Measurements from ENCODE around the gene PDE8A. TPM values are rescaled to one million over a fixed set of nuclear protein-coding genes. Genes with fewer than 3 reads are reported as not detected.

Gene PDE8A
- total RNA-seq, 2 experiments from 2014 or later = 28.3 to 32.3 TPM

DNA sequence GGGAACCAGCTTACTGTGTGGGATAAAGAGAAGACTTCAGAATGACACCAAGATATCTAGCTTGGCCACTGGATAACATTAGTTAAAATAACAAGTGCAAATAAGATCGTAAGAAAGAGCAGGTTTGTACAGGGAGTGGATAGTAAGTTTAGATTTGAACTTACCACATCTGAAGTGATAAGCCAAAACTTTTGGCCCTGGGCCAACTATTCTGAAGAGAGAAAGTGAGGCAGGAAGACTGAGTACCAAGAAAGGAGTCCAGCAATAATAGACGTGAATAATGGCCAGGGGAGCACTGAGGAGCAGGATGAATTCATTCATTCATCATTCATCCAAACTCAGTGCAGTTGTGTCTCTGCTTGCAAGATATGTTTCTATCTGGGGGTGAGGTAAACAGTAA, 122.9 kb downstream of the PDE8A start:
- H3K4me1 ChIP-seq (ENCODE audit: insufficient read depth, low read length, poor library complexity, severe bottlenecking) = no peaks in the 10 kb centered on the region
- TF ChIP-seq EZH2phosphoT487 (IDR thresholded peaks at IDR 0.05; ENCODE audit: borderline replicate concordance, low read depth, low read length) = no peak
- TF ChIP-seq, protein P1, sequence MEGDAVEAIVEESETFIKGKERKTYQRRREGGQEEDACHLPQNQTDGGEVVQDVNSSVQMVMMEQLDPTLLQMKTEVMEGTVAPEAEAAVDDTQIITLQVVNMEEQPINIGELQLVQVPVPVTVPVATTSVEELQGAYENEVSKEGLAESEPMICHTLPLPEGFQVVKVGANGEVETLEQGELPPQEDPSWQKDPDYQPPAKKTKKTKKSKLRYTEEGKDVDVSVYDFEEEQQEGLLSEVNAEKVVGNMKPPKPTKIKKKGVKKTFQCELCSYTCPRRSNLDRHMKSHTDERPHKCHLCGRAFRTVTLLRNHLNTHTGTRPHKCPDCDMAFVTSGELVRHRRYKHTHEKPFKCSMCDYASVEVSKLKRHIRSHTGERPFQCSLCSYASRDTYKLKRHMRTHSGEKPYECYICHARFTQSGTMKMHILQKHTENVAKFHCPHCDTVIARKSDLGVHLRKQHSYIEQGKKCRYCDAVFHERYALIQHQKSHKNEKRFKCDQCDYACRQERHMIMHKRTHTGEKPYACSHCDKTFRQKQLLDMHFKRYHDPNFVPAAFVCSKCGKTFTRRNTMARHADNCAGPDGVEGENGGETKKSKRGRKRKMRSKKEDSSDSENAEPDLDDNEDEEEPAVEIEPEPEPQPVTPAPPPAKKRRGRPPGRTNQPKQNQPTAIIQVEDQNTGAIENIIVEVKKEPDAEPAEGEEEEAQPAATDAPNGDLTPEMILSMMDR (conservative IDR thresholded peaks at IDR 0.05; ENCODE audit: low read length) = no peak
- H4K20me1 ChIP-seq (ENCODE audit: insufficient read depth, low read length) = no peaks in the 10 kb centered on the region
- no peak overlapping the region for H2AFZ ChIP-seq (ENCODE audit: low read length)
- BruUV-seq (replicated peaks) = no TSS peak
- no peaks in the 10 kb centered on the region for H3K36me3 ChIP-seq (ENCODE audit: insufficient read depth, low read length)
- H3K4me3 ChIP-seq (ENCODE audit: low read depth, low read length, poor library complexity, severe bottlenecking) = no peak overlapping the region
- ChIA-PET POLR2A (interaction anchor here (0.7 kb wide), 1 partner anchor 659 kb away, joined by 3 read pairs; no protein-coding TSS in a partner anchor), CTCF (ENCODE audit: unreplicated experiment) (no interaction called here)
- no peaks in the 10 kb centered on the region for H3K79me2 ChIP-seq (ENCODE audit: insufficient read depth, low read depth, low read length)
- no peaks in the 10 kb centered on the region for H3K9me3 ChIP-seq (ENCODE audit: low read length)
- DNase-seq (ENCODE audit: low spot score) = no peak
- H3K4me2 ChIP-seq (ENCODE audit: low read length) = no peak overlapping the region
- H3K27ac ChIP-seq (ENCODE audit: low read depth, low read length, poor library complexity, severe bottlenecking) = no peak overlapping the region
- intact Hi-C loops (cut with micrococcal nuclease; ENCODE audit: unreplicated experiment) = no loop called here
- no peaks in the 10 kb centered on the region for H3K9me2 ChIP-seq (ENCODE audit: insufficient read depth, low read length)

DNA sequence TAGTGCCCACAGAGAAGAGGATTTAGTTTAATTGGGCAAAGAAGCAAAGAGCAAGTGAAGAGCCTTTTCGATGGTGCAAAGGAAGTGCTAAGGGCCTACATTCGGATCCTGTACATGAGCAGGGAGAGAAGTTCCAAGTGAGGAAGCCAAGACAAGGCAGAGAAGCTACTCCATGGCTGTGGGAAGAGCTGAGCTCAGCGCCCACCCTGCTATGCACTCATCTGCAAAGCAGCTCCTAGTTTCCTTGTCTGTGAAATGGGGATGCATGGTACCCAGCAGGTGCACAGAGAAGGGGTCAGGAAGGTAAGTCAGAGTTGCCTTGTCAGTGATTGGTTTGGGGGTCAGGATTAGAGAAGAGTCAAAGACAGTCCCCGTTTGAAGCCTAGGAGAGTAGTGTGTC, 126.5 kb downstream of the PDE8A start:
- no peak overlapping the region for H3K4me3 ChIP-seq (ENCODE audit: low read depth, low read length, poor library complexity, severe bottlenecking)
- POLR2A ChIA-PET = no interaction called here
- no peaks in the 10 kb centered on the region for H3K36me3 ChIP-seq (ENCODE audit: insufficient read depth, low read length)
- H3K79me2 ChIP-seq (ENCODE audit: insufficient read depth, low read depth, low read length) = no peaks in the 10 kb centered on the region
- DNase-seq (ENCODE audit: low spot score) = no peak
- H3K4me1 ChIP-seq (ENCODE audit: insufficient read depth, low read length, poor library complexity, severe bottlenecking) = no peaks in the 10 kb centered on the region
- H3K9me3 ChIP-seq (ENCODE audit: low read length) = no peaks in the 10 kb centered on the region
- H2AFZ ChIP-seq (ENCODE audit: low read length) = no peak overlapping the region
- TF ChIP-seq, protein P1 (conservative IDR thresholded peaks at IDR 0.05; ENCODE audit: low read length) = no peak
- no peak for TF ChIP-seq EZH2phosphoT487 (IDR thresholded peaks at IDR 0.05; ENCODE audit: borderline replicate concordance, low read depth, low read length)
- H4K20me1 ChIP-seq (ENCODE audit: insufficient read depth, low read length) = no peaks in the 10 kb centered on the region
- H3K27ac ChIP-seq (ENCODE audit: low read depth, low read length, poor library complexity, severe bottlenecking) = no peak overlapping the region
- intact Hi-C loops (cut with micrococcal nuclease; ENCODE audit: unreplicated experiment) = no loop called here
- H3K9me2 ChIP-seq (ENCODE audit: insufficient read depth, low read length) = no peaks in the 10 kb centered on the region
- CTCF ChIA-PET (ENCODE audit: unreplicated experiment) = no interaction called here
- BruUV-seq (replicated peaks) = no TSS peak
- no peak overlapping the region for H3K4me2 ChIP-seq (ENCODE audit: low read length)

DNA sequence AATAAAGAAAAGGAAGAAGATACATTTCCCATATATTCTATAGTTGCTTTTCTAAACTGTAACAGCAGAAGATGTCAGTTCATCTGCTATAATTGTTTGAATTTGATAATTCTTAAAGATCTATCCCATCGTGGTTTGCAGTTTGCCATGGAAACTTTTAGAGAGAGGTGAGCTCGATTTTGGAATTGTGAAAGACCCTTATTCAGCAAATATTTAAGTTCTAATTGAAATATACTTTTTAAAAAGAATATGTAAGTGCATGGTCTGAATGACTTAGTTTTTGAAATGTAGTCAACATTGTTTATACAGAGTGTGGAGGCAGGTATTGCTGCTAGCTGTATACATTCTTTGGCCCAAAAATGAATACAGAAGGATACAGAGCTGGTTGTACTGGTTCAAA, 127.7 kb downstream of the PDE8A start:
- no peaks in the 10 kb centered on the region for H3K9me3 ChIP-seq (ENCODE audit: low read length)
- H3K36me3 ChIP-seq (ENCODE audit: insufficient read depth, low read length) = no peaks in the 10 kb centered on the region
- H3K9me2 ChIP-seq (ENCODE audit: insufficient read depth, low read length) = no peaks in the 10 kb centered on the region
- no peak overlapping the region for H3K4me2 ChIP-seq (ENCODE audit: low read length)
- BruUV-seq (replicated peaks) = no TSS peak
- H3K4me3 ChIP-seq (ENCODE audit: low read depth, low read length, poor library complexity, severe bottlenecking) = no peak overlapping the region
- no peak for DNase-seq (ENCODE audit: low spot score)
- POLR2A ChIA-PET = interaction anchor here (0.9 kb wide), 1 partner anchor 32 kb away, joined by 3 read pairs; no protein-coding TSS in a partner anchor
- no peak for TF ChIP-seq EZH2phosphoT487 (IDR thresholded peaks at IDR 0.05; ENCODE audit: borderline replicate concordance, low read depth, low read length)
- TF ChIP-seq, protein P1 (conservative IDR thresholded peaks at IDR 0.05; ENCODE audit: low read length) = no peak
- H4K20me1 ChIP-seq (ENCODE audit: insufficient read depth, low read length) = no peaks in the 10 kb centered on the region
- H2AFZ ChIP-seq (ENCODE audit: low read length) = no peak overlapping the region
- intact Hi-C loops (cut with micrococcal nuclease; ENCODE audit: unreplicated experiment) = no loop called here
- H3K27ac ChIP-seq (ENCODE audit: low read depth, low read length, poor library complexity, severe bottlenecking) = no peak overlapping the region
- H3K79me2 ChIP-seq (ENCODE audit: insufficient read depth, low read depth, low read length) = no peaks in the 10 kb centered on the region
- no peaks in the 10 kb centered on the region for H3K4me1 ChIP-seq (ENCODE audit: insufficient read depth, low read length, poor library complexity, severe bottlenecking)
- CTCF ChIA-PET (ENCODE audit: unreplicated experiment) = no interaction called here
